ENCODE results near the gene BIRC6. TPM values are rescaled to one million over a fixed set of nuclear protein-coding genes. Genes with fewer than 3 reads are reported as not detected.

BIRC6 gene
- total RNA-seq, 2 experiments from 2014 or later: 81.2 to 125 TPM

DNA sequence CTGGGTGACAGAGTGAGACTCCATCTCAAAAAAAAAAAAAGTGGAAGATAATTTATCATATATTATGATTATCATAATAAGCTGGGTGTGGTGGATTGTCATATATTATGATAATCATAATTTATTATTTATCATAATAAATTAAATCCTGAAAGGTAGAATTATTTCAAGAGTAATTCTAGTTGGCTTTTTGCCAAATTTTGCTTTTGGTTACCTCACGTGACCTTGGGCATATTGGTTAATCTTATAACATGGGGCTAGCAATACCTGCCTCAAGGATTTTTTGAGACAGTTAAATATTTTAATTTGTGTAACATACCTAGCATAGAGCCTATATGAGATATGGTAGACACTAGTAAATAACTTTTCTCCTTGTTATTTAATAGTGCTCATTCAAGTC lies 159.7 kb downstream of the BIRC6 start:
- no TSS peak for BruUV-seq (replicated peaks)
- Histone ChIP-seq H3K79me2 (ENCODE audit: insufficient read depth, low read depth, low read length) (no peaks in the 10 kb centered on the region), H3K27ac (ENCODE audit: low read depth, low read length, poor library complexity, severe bottlenecking) (no peak overlapping the region), H3K36me3 (ENCODE audit: insufficient read depth, low read length) (peaks cover 89% of the 10 kb centered on the region), H3K4me3 (ENCODE audit: low read depth, low read length, poor library complexity, severe bottlenecking) (no peak overlapping the region), H3K9me3 (ENCODE audit: low read length) (no peaks in the 10 kb centered on the region), H4K20me1 (ENCODE audit: insufficient read depth, low read length) (no peaks in the 10 kb centered on the region), H3K4me1 (ENCODE audit: insufficient read depth, low read length, poor library complexity, severe bottlenecking) (no peaks in the 10 kb centered on the region), H3K9me2 (ENCODE audit: insufficient read depth, low read length) (no peaks in the 10 kb centered on the region), H3K4me2 (ENCODE audit: low read length) (no peak overlapping the region), H2AFZ (ENCODE audit: low read length) (no peak overlapping the region)
- no peak for DNase-seq (ENCODE audit: low spot score)
- CTCF ChIA-PET (ENCODE audit: unreplicated experiment): no interaction called here
- no peak for TF ChIP-seq EZH2phosphoT487 (IDR thresholded peaks at IDR 0.05; ENCODE audit: borderline replicate concordance, low read depth, low read length)
- TF ChIP-seq, protein P1, sequence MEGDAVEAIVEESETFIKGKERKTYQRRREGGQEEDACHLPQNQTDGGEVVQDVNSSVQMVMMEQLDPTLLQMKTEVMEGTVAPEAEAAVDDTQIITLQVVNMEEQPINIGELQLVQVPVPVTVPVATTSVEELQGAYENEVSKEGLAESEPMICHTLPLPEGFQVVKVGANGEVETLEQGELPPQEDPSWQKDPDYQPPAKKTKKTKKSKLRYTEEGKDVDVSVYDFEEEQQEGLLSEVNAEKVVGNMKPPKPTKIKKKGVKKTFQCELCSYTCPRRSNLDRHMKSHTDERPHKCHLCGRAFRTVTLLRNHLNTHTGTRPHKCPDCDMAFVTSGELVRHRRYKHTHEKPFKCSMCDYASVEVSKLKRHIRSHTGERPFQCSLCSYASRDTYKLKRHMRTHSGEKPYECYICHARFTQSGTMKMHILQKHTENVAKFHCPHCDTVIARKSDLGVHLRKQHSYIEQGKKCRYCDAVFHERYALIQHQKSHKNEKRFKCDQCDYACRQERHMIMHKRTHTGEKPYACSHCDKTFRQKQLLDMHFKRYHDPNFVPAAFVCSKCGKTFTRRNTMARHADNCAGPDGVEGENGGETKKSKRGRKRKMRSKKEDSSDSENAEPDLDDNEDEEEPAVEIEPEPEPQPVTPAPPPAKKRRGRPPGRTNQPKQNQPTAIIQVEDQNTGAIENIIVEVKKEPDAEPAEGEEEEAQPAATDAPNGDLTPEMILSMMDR (conservative IDR thresholded peaks at IDR 0.05; ENCODE audit: low read length): no peak
- POLR2A ChIA-PET: interaction anchor here (1.2 to 1.3 kb wide), 3 partner anchors 9 to 15 kb away, joined by 3 to 5 read pairs (median 5); no protein-coding TSS in a partner anchor
- intact Hi-C loops (cut with micrococcal nuclease; ENCODE audit: unreplicated experiment): no loop called here

DNA sequence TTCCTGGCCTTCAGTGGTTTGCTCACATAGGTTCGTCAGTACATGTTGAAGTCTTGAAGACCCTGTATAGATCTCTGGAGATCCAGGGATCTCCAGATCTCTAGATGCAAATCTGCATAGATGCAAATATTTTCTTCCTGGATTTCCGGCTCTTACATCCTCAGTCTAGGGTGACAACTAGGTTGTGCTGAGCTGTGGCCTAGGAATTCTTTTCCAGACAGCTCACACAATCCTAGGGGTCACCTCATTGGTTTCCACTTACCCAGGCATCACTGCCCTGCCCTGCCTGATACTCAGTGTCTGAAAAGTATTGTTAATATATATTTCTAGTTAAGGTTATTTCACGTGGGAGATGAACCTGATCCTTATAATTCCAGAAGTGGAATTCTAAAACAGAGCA lies 165.9 kb downstream of the BIRC6 start:
- Histone ChIP-seq H3K36me3 (ENCODE audit: insufficient read depth, low read length) (peaks cover 80% of the 10 kb centered on the region), H2AFZ (ENCODE audit: low read length) (no peak overlapping the region), H4K20me1 (ENCODE audit: insufficient read depth, low read length) (no peaks in the 10 kb centered on the region), H3K9me2 (ENCODE audit: insufficient read depth, low read length) (no peaks in the 10 kb centered on the region), H3K9me3 (ENCODE audit: low read length) (no peaks in the 10 kb centered on the region), H3K4me1 (ENCODE audit: insufficient read depth, low read length, poor library complexity, severe bottlenecking) (no peaks in the 10 kb centered on the region), H3K79me2 (ENCODE audit: insufficient read depth, low read depth, low read length) (no peaks in the 10 kb centered on the region), H3K4me3 (ENCODE audit: low read depth, low read length, poor library complexity, severe bottlenecking) (no peak overlapping the region), H3K4me2 (ENCODE audit: low read length) (no peak overlapping the region), H3K27ac (ENCODE audit: low read depth, low read length, poor library complexity, severe bottlenecking) (no peak overlapping the region)
- ChIA-PET POLR2A (interaction anchor here (0.7 kb wide), 1 partner anchor 1425 kb away, joined by 4 read pairs; no protein-coding TSS in a partner anchor), CTCF (ENCODE audit: unreplicated experiment) (no interaction called here)
- intact Hi-C loops (cut with micrococcal nuclease; ENCODE audit: unreplicated experiment): no loop called here
- TF ChIP-seq, protein P1 (conservative IDR thresholded peaks at IDR 0.05; ENCODE audit: low read length): no peak
- TF ChIP-seq EZH2phosphoT487 (IDR thresholded peaks at IDR 0.05; ENCODE audit: borderline replicate concordance, low read depth, low read length): no peak
- no peak for DNase-seq (ENCODE audit: low spot score)
- BruUV-seq (replicated peaks): no TSS peak

DNA sequence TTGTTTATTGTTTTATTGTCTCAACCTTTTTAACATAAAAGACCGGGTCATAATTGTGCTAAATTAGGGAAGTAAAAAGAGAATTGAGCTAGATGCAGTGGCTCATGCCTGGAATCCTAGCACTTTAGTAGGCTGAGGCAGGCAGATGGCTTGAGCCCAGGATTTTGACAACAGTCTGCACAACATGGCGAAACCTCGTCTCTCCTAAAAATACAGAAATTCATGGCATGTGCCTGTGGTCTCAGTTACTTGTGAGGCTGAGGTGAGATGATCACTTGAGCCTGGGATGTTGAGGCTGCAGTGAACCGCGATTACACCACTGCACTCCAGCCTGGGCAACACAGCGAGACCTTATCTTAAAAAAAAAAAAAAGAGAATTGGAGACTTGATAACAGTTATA lies 166.9 kb downstream of the BIRC6 start:
- no peak for DNase-seq (ENCODE audit: low spot score)
- Histone ChIP-seq H3K4me2 (ENCODE audit: low read length) (no peak overlapping the region), H3K4me3 (ENCODE audit: low read depth, low read length, poor library complexity, severe bottlenecking) (no peak overlapping the region), H4K20me1 (ENCODE audit: insufficient read depth, low read length) (no peaks in the 10 kb centered on the region), H3K4me1 (ENCODE audit: insufficient read depth, low read length, poor library complexity, severe bottlenecking) (no peaks in the 10 kb centered on the region), H3K79me2 (ENCODE audit: insufficient read depth, low read depth, low read length) (no peaks in the 10 kb centered on the region), H2AFZ (ENCODE audit: low read length) (no peak overlapping the region), H3K9me2 (ENCODE audit: insufficient read depth, low read length) (no peaks in the 10 kb centered on the region), H3K27ac (ENCODE audit: low read depth, low read length, poor library complexity, severe bottlenecking) (no peak overlapping the region), H3K36me3 (ENCODE audit: insufficient read depth, low read length) (peaks cover 78% of the 10 kb centered on the region), H3K9me3 (ENCODE audit: low read length) (no peaks in the 10 kb centered on the region)
- intact Hi-C loops (cut with micrococcal nuclease; ENCODE audit: unreplicated experiment): no loop called here
- CTCF ChIA-PET (ENCODE audit: unreplicated experiment): no interaction called here
- no TSS peak for BruUV-seq (replicated peaks)
- POLR2A ChIA-PET: no interaction called here
- TF ChIP-seq EZH2phosphoT487 (IDR thresholded peaks at IDR 0.05; ENCODE audit: borderline replicate concordance, low read depth, low read length): no peak
- TF ChIP-seq, protein P1 (conservative IDR thresholded peaks at IDR 0.05; ENCODE audit: low read length): no peak
